Mesenchymal stem cell (in vitro differentiated cells and primary cell): ENCODE measurements around the gene RNFT2.
A peak's percentile ranks its signal among the peaks of the same experiment; 100 is the strongest.

Experiments used
- DNase-seq: peaks from one replicate; pipeline ENCODE4 v3.0.0-alpha.2; 2013
- H2AFZ ChIP-seq: one replicate; pipeline ENCODE4 v1.6.1; 2013; ENCODE audit warnings: low read depth, mild to moderate bottlenecking, control low read depth, inconsistent platforms, low read length, moderate library complexity
- H2AK5ac ChIP-seq: 2 replicates; pipeline ENCODE4 v1.6.1; 2013; ENCODE audit warnings: low read length, moderate library complexity, mild to moderate bottlenecking, inconsistent platforms; ENCODE audit not compliant: severe bottlenecking
- H2BK120ac ChIP-seq: one replicate; pipeline ENCODE4 v1.6.1; 2013; ENCODE audit warnings: low read depth, mild to moderate bottlenecking, inconsistent platforms, low read length, moderate library complexity
- H2BK12ac ChIP-seq, 2 experiments: one replicate each; pipeline ENCODE4 v1.6.1; 2013; ENCODE audit warnings: inconsistent platforms in 2 of 2, low read length in 2 of 2, mild to moderate bottlenecking in 2 of 2, moderate library complexity in 2 of 2, control low read depth in 1 of 2
- H2BK15ac ChIP-seq: one replicate; pipeline ENCODE4 v1.6.1; 2013; ENCODE audit warnings: mild to moderate bottlenecking, low read depth, inconsistent platforms; ENCODE audit not compliant: poor library complexity, severe bottlenecking
- H2BK5ac ChIP-seq: 2 replicates; pipeline ENCODE4 v1.6.1; 2013; ENCODE audit warnings: low read depth, mild to moderate bottlenecking, low read length, control low read depth, inconsistent platforms; ENCODE audit not compliant: poor library complexity, severe bottlenecking
- H3K14ac ChIP-seq, 2 experiments: one replicate each; pipeline ENCODE4 v1.6.1; 2013; ENCODE audit warnings: inconsistent platforms in 2 of 2, low read length in 2 of 2, control low read depth in 1 of 2, mild to moderate bottlenecking in 1 of 2, moderate library complexity in 1 of 2
- H3K18ac ChIP-seq, 2 experiments: one replicate each; pipeline ENCODE4 v1.6.1; 2013; ENCODE audit warnings: inconsistent platforms in 2 of 2, low read length in 2 of 2, control low read depth in 1 of 2, low read depth in 1 of 2, mild to moderate bottlenecking in 1 of 2
- H3K23ac ChIP-seq, 2 experiments: one replicate each; pipeline ENCODE4 v1.6.1; 2013; ENCODE audit warnings: inconsistent platforms in 2 of 2, low read length in 2 of 2, mild to moderate bottlenecking in 2 of 2, moderate library complexity in 2 of 2, control low read depth in 1 of 2
- H3K27ac ChIP-seq: 2 replicates; pipeline ENCODE4 v1.5.1; 2013; ENCODE audit warnings: mild to moderate bottlenecking, moderate library complexity, low read length, control low read depth, inconsistent platforms; ENCODE audit not compliant: poor library complexity, severe bottlenecking
- H3K27me3 ChIP-seq, 2 experiments: 2 replicates each; pipeline versions ENCODE4 v1.6.1 to v1.7.0; 2013; ENCODE audit warnings: low read length in 2 of 2, mild to moderate bottlenecking in 2 of 2, moderate library complexity in 2 of 2, control low read depth in 1 of 2, inconsistent platforms in 1 of 2; ENCODE audit not compliant: control insufficient read depth in 1 of 2, insufficient read depth in 1 of 2
- H3K36me3 ChIP-seq, 2 experiments: 2 replicates each; pipeline versions ENCODE4 v1.6.1 to v1.7.0; 2013; ENCODE audit warnings: low read length in 2 of 2, control low read depth in 1 of 2, inconsistent platforms in 1 of 2, low read depth in 1 of 2, mild to moderate bottlenecking in 1 of 2; ENCODE audit not compliant: insufficient read depth in 2 of 2, control insufficient read depth in 1 of 2
- H3K4ac ChIP-seq, 2 experiments: one replicate each; pipeline ENCODE4 v1.6.1; 2013; ENCODE audit warnings: inconsistent platforms in 2 of 2, low read length in 2 of 2, mild to moderate bottlenecking in 2 of 2, moderate library complexity in 2 of 2, control low read depth in 1 of 2, low read depth in 1 of 2
- H3K4me1 ChIP-seq: 2 replicates; pipeline ENCODE4 v1.6.1; 2013; ENCODE audit warnings: low read depth, low read length, control low read depth; ENCODE audit not compliant: control insufficient read depth, insufficient read depth
- H3K4me2 ChIP-seq: 2 replicates; pipeline ENCODE4 v1.6.1; 2013; ENCODE audit warnings: low read length, mild to moderate bottlenecking, inconsistent platforms; ENCODE audit not compliant: poor library complexity, severe bottlenecking
- H3K4me3 ChIP-seq, 2 experiments: 2 replicates each; pipeline versions ENCODE4 v1.5.1 to v1.7.0; 2013; ENCODE audit warnings: low read length in 2 of 2, mild to moderate bottlenecking in 2 of 2, control low read depth in 1 of 2, low read depth in 1 of 2; ENCODE audit not compliant: insufficient read depth in 1 of 2
- H3K79me1 ChIP-seq: replicated peaks from 2 replicates; pipeline ENCODE4 v1.6.1; 2013; ENCODE audit warnings: mild to moderate bottlenecking, control low read depth, low read length, inconsistent platforms; ENCODE audit not compliant: poor library complexity, severe bottlenecking
- H3K9ac ChIP-seq: 2 replicates; pipeline ENCODE4 v1.7.0; 2013; ENCODE audit warnings: mild to moderate bottlenecking, low read length, moderate library complexity
- H3K9me3 ChIP-seq: 2 replicates; pipeline ENCODE4 v1.7.0; 2013; ENCODE audit warnings: mild to moderate bottlenecking, low read length; ENCODE audit not compliant: control insufficient read depth
- H4K8ac ChIP-seq: one replicate; pipeline ENCODE4 v1.6.1; 2013; ENCODE audit warnings: inconsistent platforms, mild to moderate bottlenecking, low read length, moderate library complexity
- H4K91ac ChIP-seq: one replicate; pipeline ENCODE4 v1.6.1; 2013; ENCODE audit warnings: mild to moderate bottlenecking, low read length, inconsistent platforms
- WGBS: methylation state at CpG from one replicate; pipeline ENCODE4 v1.1.7; 2013; ENCODE audit warnings: mixed read lengths; 5-methylcytosine and 5-hydroxymethylcytosine counted together

Gene RNFT2

GRCh38 chr12:116735084-116735483, 3.0 kb upstream of the RNFT2 start:
- Histone ChIP-seq H3K4ac (no peak overlapping the region), H3K14ac (no peak overlapping the region), H3K27ac (no peak overlapping the region), H3K36me3 (peaks cover 4 to 19% of the 10 kb centered on the region in 2 experiments), H3K9me3 (no peaks in the 10 kb centered on the region), H2BK15ac (no peak overlapping the region), H2AK5ac (no peak overlapping the region), H4K91ac (no peak overlapping the region), H2BK12ac (no peak overlapping the region), H3K18ac (no peak overlapping the region), H2BK120ac (no peak overlapping the region), H3K4me3 (no peak overlapping the region), H3K27me3 (no peaks in the 10 kb centered on the region), H4K8ac (no peak overlapping the region), H2AFZ (no peak overlapping the region), H2BK5ac (no peak overlapping the region), H3K79me1 (peaks cover 11% of the 10 kb centered on the region), H3K23ac (no peak overlapping the region), H3K4me1 (peaks cover 9% of the 10 kb centered on the region), H3K9ac (no peak overlapping the region), H3K4me2 (no peak overlapping the region)
- WGBS = 96% methylated on average over 10 of the region's 10 CpGs
- DNase-seq = no peak

GRCh38 chr12:116735951-116736599, 2.0 kb upstream of the RNFT2 start:
- no peak for DNase-seq
- Histone ChIP-seq H3K18ac (no peak overlapping the region), H2BK15ac (no peak overlapping the region)

GRCh38 chr12:116736962-116737773, 947 bp upstream of the RNFT2 start:
- 6% methylated on average over 24 of the region's 24 CpGs for WGBS
- Histone ChIP-seq H4K91ac (peak overlapping the region; percentile 56), H3K9ac (peak overlapping the region; percentile 95)

More at GRCh38 chr12:116735951-116736599, 2.0 kb upstream of the RNFT2 start:
- Histone ChIP-seq H4K91ac (no peak overlapping the region), H2BK5ac (no peak overlapping the region), H3K9ac (peak overlapping the region; percentile 95), H3K14ac (no peak overlapping the region), H3K4ac (no peak overlapping the region), H3K79me1 (peaks cover 10% of the 10 kb centered on the region), H3K27me3 (no peaks in the 10 kb centered on the region), H3K4me3 (peak overlapping the region in 1 of 2 experiments; percentile 99), H3K36me3 (peaks cover 4 to 19% of the 10 kb centered on the region in 2 experiments), H2AFZ (no peak overlapping the region), H3K9me3 (no peaks in the 10 kb centered on the region), H3K4me2 (peak overlapping the region; percentile 49), H3K23ac (no peak overlapping the region), H3K27ac (no peak overlapping the region), H2BK12ac (no peak overlapping the region), H2BK120ac (no peak overlapping the region), H2AK5ac (no peak overlapping the region), H4K8ac (no peak overlapping the region), H3K4me1 (peaks cover 9% of the 10 kb centered on the region)
- WGBS = 87% methylated on average over 6 of the region's 9 CpGs

GRCh38 chr12:116739381-116739887, 1.3 kb downstream of the RNFT2 start:
- no peak overlapping the region for H2BK15ac ChIP-seq
- peaks cover 8% of the 10 kb centered on the region for H3K79me1 ChIP-seq
- WGBS = 86% methylated on average over 7 of the region's 7 CpGs
- H2AFZ ChIP-seq = no peak overlapping the region
- no peak overlapping the region for H2BK12ac ChIP-seq
- no peak overlapping the region for H3K18ac ChIP-seq
- H2BK120ac ChIP-seq = no peak overlapping the region
- H3K14ac ChIP-seq = no peak overlapping the region
- H3K4me2 ChIP-seq = no peak overlapping the region
- H3K36me3 ChIP-seq = peaks cover 4 to 8% of the 10 kb centered on the region in 2 experiments
- no peak overlapping the region for H3K4me3 ChIP-seq
- H3K9ac ChIP-seq = no peak overlapping the region
- H3K4ac ChIP-seq = no peak overlapping the region
- no peak overlapping the region for H4K91ac ChIP-seq
- no peak overlapping the region for H2BK5ac ChIP-seq
- peaks cover 5% of the 10 kb centered on the region for H3K4me1 ChIP-seq
- H4K8ac ChIP-seq = peak overlapping the region; percentile 22
- H3K23ac ChIP-seq = no peak overlapping the region
- H3K9me3 ChIP-seq = no peaks in the 10 kb centered on the region
- DNase-seq = no peak
- no peak overlapping the region for H3K27ac ChIP-seq
- H2AK5ac ChIP-seq = no peak overlapping the region
- no peaks in the 10 kb centered on the region for H3K27me3 ChIP-seq

More at GRCh38 chr12:116736962-116737773, 947 bp upstream of the RNFT2 start:
- Histone ChIP-seq H2BK120ac (peak overlapping the region; percentile 11), H2BK5ac (no peak overlapping the region), H3K4ac (peak overlapping the region; percentile 53 to 71), H3K9me3 (no peaks in the 10 kb centered on the region), H3K4me3 (peak overlapping the region; percentile 82 to 99), H3K36me3 (peaks cover 4 to 19% of the 10 kb centered on the region in 2 experiments), H3K23ac (no peak overlapping the region), H3K27me3 (no peaks in the 10 kb centered on the region), H4K8ac (peak overlapping the region; percentile 81), H3K4me2 (peak overlapping the region; percentile 49), H2BK15ac (peak overlapping the region; percentile 74), H2AK5ac (no peak overlapping the region), H3K79me1 (peaks cover 6% of the 10 kb centered on the region), H2AFZ (peak overlapping the region; percentile 78), H3K4me1 (peaks cover 6% of the 10 kb centered on the region), H3K14ac (peak overlapping the region in 1 of 2 experiments; percentile 79), H3K18ac (peak overlapping the region; percentile 55 to 88), H3K27ac (no peak overlapping the region), H2BK12ac (peak overlapping the region in 1 of 2 experiments; percentile 76)
- DNase-seq = peak; percentile 30
